Adrenal gland (tissue), 5 donors: Measurements from ENCODE around the gene TRAPPC11.

Experiments used
- CTCF ChIP-seq, 6 experiments: fragments of 450-650 bp in 4 of 6; fragments of 200-600 bp in 2 of 6; sonication (generic) in 1 of 6; IDR thresholded peaks; 1 replicate in 5 of 6; 2 replicates in 1 of 6; pipeline versions ENCODE4 v1.5.1 to v1.8.0; 2016 to 2021; ENCODE audit warnings: antibody characterized with exemption in 6 of 6, mild to moderate bottlenecking in 2 of 6, moderate library complexity in 1 of 6
- POLR2A ChIP-seq, 2 donors: fragments of 450-650 bp; IDR thresholded peaks; one replicate each; pipeline ENCODE4 v1.6.1; 2017; ENCODE audit warnings: antibody characterized with exemption in 2 of 2, mild to moderate bottlenecking in 2 of 2, moderate library complexity in 1 of 2
- donor health status: DM: no; HTN: no; CAD: no.

DNA sequence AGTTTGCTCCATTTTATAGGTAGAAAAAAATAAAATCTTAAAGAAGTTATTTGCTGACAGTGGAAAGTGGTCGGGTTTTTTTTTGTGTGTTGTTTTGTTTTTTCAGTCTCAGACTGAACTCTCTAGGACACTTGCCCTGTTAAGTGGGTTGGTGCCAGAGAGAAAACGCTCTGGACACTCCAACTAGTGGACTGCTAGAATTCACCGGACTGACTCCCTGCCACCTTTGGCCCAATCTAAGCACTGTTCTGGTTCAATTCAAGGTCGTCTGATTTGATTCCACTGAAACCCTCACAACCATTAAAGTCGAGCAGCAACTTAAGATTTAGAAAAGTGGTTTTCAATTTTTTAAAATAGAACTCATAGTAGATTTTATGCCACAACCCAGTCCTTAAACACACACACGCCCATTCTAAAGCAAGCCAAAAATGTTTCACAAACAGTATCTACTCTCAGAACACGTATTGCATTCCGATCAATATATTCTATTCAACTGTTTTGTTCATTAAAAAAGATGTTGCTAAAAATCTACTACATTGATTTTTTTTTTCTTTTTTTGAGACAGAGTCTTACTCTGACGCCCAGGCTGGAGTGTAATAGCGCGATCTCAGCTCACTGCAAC is 27.4 kb upstream of the TRAPPC11 start:
- TF ChIP-seq CTCF (IDR thresholded peaks at IDR 0.05) = no peak
- no peak for TF ChIP-seq POLR2A (IDR thresholded peaks at IDR 0.05)
